Measurements from ENCODE around the gene KIF5A.

KIF5A gene

GRCh38 chr12:57528831-57529555, 20.9 kb upstream of the KIF5A start:
- Histone ChIP-seq H4K8ac (ENCODE audit: low read depth, low read length) (no peak overlapping the region), H2BK5ac (ENCODE audit: low read length) (no peak overlapping the region), H3K4me2 (ENCODE audit: insufficient read depth, low read length, poor library complexity, severe bottlenecking) (no peak overlapping the region), H2BK15ac (ENCODE audit: low read length) (no peak overlapping the region), H3K4me3 (ENCODE audit: low read length in 2 of 2) (no peak overlapping the region), H3K27ac (replicated peaks; ENCODE audit: low read length) (no peak overlapping the region), H3K4ac (ENCODE audit: low read length) (no peak overlapping the region), H3K18ac (ENCODE audit: low read length) (no peak overlapping the region), H3K36me3 (replicated peaks in 1 of 2; ENCODE audit: control insufficient read depth in 2 of 2, insufficient read depth in 2 of 2, low read length in 2 of 2) (peaks cover 52 to 95% of the 10 kb centered on the region in 2 donors), H2BK12ac (ENCODE audit: low read length) (no peak overlapping the region), H3K9ac (ENCODE audit: low read depth, low read length, poor library complexity) (no peak overlapping the region), H2AFZ (ENCODE audit: low read length) (no peak overlapping the region), H3K4me1 (ENCODE audit: control insufficient read depth in 2 of 2, insufficient read depth in 1 of 2, low read depth in 1 of 2, low read length in 2 of 2) (peaks cover 6 to 10% of the 10 kb centered on the region in 2 donors), H3K14ac (ENCODE audit: low read length) (no peak overlapping the region), H3K79me1 (ENCODE audit: low read depth, low read length) (peaks cover under 1% of the 10 kb centered on the region), H2BK120ac (ENCODE audit: low read depth, low read length) (no peak overlapping the region), H3K23ac (ENCODE audit: low read depth, low read length, poor library complexity) (no peak overlapping the region), H3K9me3 (replicated peaks in 1 of 2; ENCODE audit: control insufficient read depth in 2 of 2, insufficient read depth in 1 of 2, low read depth in 1 of 2, low read length in 2 of 2) (no peaks in the 10 kb centered on the region), H2AK5ac (ENCODE audit: low read depth, low read length) (no peak overlapping the region), H4K91ac (ENCODE audit: low read depth, low read length, poor library complexity) (no peak overlapping the region), H3K27me3 (ENCODE audit: control insufficient read depth in 3 of 3, insufficient read depth in 3 of 3, low read depth in 1 of 3, low read length in 3 of 3) (no peaks in the 10 kb centered on the region)
- WGBS, 2 donors (ENCODE audit: extremely low coverage in 2 of 2, insufficient read length in 2 of 2, insufficient replicate concordance in 1 of 2), result 100% methylated on average over 1 of the region's 10 CpGs; no CpG with 5 or more reads in 1 of the 2 donors
- DNase-seq (ENCODE audit: low spot score), result no peak

DNA sequence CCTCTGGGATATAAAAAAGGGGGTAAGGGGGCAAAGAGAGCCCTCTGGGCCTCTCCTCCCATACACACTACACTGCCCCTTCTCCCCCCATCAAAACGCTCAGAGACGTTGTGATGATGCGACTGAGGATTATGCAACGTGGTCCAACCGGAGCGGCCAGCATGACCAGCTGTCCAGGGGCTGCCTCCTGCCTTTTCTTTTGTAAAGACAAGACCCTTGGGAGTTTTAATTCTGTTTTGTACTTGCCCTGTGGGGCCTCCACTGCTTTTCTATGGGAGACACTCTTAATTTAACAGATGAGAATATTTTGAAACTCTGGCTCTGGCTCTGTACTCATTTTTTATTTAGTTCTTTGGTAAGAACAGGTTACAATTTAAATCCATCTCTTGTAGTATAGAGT, 20.0 kb upstream of the KIF5A start:
- H3K27me3 ChIP-seq (ENCODE audit: control insufficient read depth in 3 of 3, insufficient read depth in 3 of 3, low read depth in 1 of 3, low read length in 3 of 3), result no peaks in the 10 kb centered on the region
- no peak overlapping the region for H2AK5ac ChIP-seq (ENCODE audit: low read depth, low read length)
- peaks cover 0 to 5% of the 10 kb centered on the region in 2 donors for H3K4me1 ChIP-seq (ENCODE audit: control insufficient read depth in 2 of 2, insufficient read depth in 1 of 2, low read depth in 1 of 2, low read length in 2 of 2)
- peaks cover 54 to 95% of the 10 kb centered on the region in 2 donors for H3K36me3 ChIP-seq (replicated peaks in 1 of 2; ENCODE audit: control insufficient read depth in 2 of 2, insufficient read depth in 2 of 2, low read length in 2 of 2)
- no peak overlapping the region for H3K4ac ChIP-seq (ENCODE audit: low read length)
- no peak overlapping the region for H2BK120ac ChIP-seq (ENCODE audit: low read depth, low read length)
- H2AFZ ChIP-seq (ENCODE audit: low read length), result no peak overlapping the region
- H3K9ac ChIP-seq (ENCODE audit: low read depth, low read length, poor library complexity), result no peak overlapping the region
- no peak overlapping the region for H3K14ac ChIP-seq (ENCODE audit: low read length)
- no peak for DNase-seq (ENCODE audit: low spot score)
- no peaks in the 10 kb centered on the region for H3K9me3 ChIP-seq (replicated peaks in 1 of 2; ENCODE audit: control insufficient read depth in 2 of 2, insufficient read depth in 1 of 2, low read depth in 1 of 2, low read length in 2 of 2)
- no CpG with 5 or more reads among the region's 6 CpGs for WGBS, 2 donors (ENCODE audit: extremely low coverage in 2 of 2, insufficient read length in 2 of 2, insufficient replicate concordance in 1 of 2)
- no peak overlapping the region for H3K4me2 ChIP-seq (ENCODE audit: insufficient read depth, low read length, poor library complexity, severe bottlenecking)
- no peaks in the 10 kb centered on the region for H3K79me1 ChIP-seq (ENCODE audit: low read depth, low read length)
- no peak overlapping the region for H3K27ac ChIP-seq (replicated peaks; ENCODE audit: low read length)
- no peak overlapping the region for H2BK15ac ChIP-seq (ENCODE audit: low read length)
- no peak overlapping the region for H4K8ac ChIP-seq (ENCODE audit: low read depth, low read length)
- no peak overlapping the region for H2BK12ac ChIP-seq (ENCODE audit: low read length)
- no peak overlapping the region for H4K91ac ChIP-seq (ENCODE audit: low read depth, low read length, poor library complexity)
- H3K18ac ChIP-seq (ENCODE audit: low read length), result no peak overlapping the region
- H3K23ac ChIP-seq (ENCODE audit: low read depth, low read length, poor library complexity), result no peak overlapping the region
- no peak overlapping the region for H3K4me3 ChIP-seq (ENCODE audit: low read length in 2 of 2)
- no peak overlapping the region for H2BK5ac ChIP-seq (ENCODE audit: low read length)

DNA sequence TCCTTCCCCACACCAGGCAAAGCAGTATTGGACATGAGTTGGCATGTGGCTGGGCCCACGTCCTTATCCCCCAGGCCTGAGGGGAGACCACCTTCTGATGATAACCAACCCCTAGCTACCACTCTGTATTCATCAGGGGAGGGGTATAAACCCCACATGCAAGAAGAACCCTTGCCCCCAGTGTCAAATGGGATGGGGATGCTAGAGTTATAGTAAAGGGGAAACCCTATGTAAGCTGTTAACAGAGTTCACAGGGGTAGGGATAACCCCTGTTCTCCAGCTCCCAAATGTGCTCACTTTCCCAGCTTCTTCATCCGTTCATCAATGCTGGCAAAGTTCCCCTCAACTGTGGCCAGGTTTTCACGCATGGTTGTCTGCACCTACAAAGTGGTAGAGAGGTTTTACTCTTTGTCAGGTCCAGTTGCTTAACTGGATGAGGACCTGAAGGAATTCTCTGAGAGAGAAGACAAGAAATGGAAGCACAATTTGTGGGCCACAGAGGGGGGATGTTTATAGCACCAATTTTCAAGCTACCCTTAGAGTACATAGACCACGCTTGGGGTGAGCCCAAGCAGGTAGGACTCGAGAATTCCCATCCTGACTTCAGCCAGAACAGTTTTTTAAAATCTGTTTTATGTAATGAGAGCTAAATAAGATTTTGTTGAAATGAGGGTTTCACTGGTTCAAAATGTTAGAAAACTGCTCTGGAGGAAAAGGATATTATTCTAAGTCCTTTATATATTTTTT, 19.3 kb upstream of the KIF5A start:
- WGBS, 2 donors (ENCODE audit: extremely low coverage in 2 of 2, insufficient read length in 2 of 2, insufficient replicate concordance in 1 of 2), result no CpG with 5 or more reads among the region's 5 CpGs
- H3K27ac ChIP-seq (replicated peaks; ENCODE audit: low read length), result no peak overlapping the region
- H3K36me3 ChIP-seq (replicated peaks in 1 of 2; ENCODE audit: control insufficient read depth in 2 of 2, insufficient read depth in 2 of 2, low read length in 2 of 2), result peaks cover 60 to 96% of the 10 kb centered on the region in 2 donors

DNA sequence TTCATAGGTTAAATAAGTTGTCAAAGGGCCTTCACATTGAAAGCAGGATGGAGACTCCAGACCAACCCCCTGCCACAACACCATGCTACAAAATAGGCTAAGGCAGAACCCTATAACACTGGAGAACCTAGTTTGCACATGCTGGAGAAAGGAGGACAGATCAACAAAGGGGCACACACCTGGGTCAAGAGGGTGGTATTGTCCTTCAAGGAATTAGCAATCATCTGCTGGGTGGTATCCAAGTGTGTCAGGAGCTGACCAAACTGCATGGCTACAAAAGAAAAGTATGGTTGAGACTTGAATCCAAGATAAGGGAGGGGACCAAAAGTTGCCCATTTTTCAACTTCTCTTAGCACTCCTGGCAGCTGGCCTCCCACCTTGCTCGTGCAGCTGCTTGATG, 18.0 kb upstream of the KIF5A start:
- Histone ChIP-seq H3K79me1 (ENCODE audit: low read depth, low read length) (no peaks in the 10 kb centered on the region), H4K91ac (ENCODE audit: low read depth, low read length, poor library complexity) (no peak overlapping the region), H2BK15ac (ENCODE audit: low read length) (no peak overlapping the region), H3K9ac (ENCODE audit: low read depth, low read length, poor library complexity) (no peak overlapping the region), H3K27ac (replicated peaks; ENCODE audit: low read length) (no peak overlapping the region), H3K27me3 (ENCODE audit: control insufficient read depth in 3 of 3, insufficient read depth in 3 of 3, low read depth in 1 of 3, low read length in 3 of 3) (no peaks in the 10 kb centered on the region), H3K4me3 (ENCODE audit: low read length in 2 of 2) (no peak overlapping the region), H2BK120ac (ENCODE audit: low read depth, low read length) (no peak overlapping the region), H4K8ac (ENCODE audit: low read depth, low read length) (no peak overlapping the region), H2AFZ (ENCODE audit: low read length) (no peak overlapping the region), H3K4ac (ENCODE audit: low read length) (no peak overlapping the region), H2AK5ac (ENCODE audit: low read depth, low read length) (no peak overlapping the region), H3K4me1 (ENCODE audit: control insufficient read depth in 2 of 2, insufficient read depth in 1 of 2, low read depth in 1 of 2, low read length in 2 of 2) (no peaks in the 10 kb centered on the region), H2BK5ac (ENCODE audit: low read length) (no peak overlapping the region), H2BK12ac (ENCODE audit: low read length) (no peak overlapping the region), H3K23ac (ENCODE audit: low read depth, low read length, poor library complexity) (no peak overlapping the region), H3K36me3 (replicated peaks in 1 of 2; ENCODE audit: control insufficient read depth in 2 of 2, insufficient read depth in 2 of 2, low read length in 2 of 2) (peaks cover 55 to 97% of the 10 kb centered on the region in 2 donors), H3K4me2 (ENCODE audit: insufficient read depth, low read length, poor library complexity, severe bottlenecking) (no peak overlapping the region), H3K14ac (ENCODE audit: low read length) (no peak overlapping the region), H3K18ac (ENCODE audit: low read length) (no peak overlapping the region), H3K9me3 (replicated peaks in 1 of 2; ENCODE audit: control insufficient read depth in 2 of 2, insufficient read depth in 1 of 2, low read depth in 1 of 2, low read length in 2 of 2) (no peaks in the 10 kb centered on the region)
- DNase-seq (ENCODE audit: low spot score), result no peak
- WGBS, 2 donors (ENCODE audit: extremely low coverage in 2 of 2, insufficient read length in 2 of 2, insufficient replicate concordance in 1 of 2), result no CpG with 5 or more reads among the region's 1 CpG

More for the DNA sequence above, 19.3 kb upstream of the KIF5A start:
- Histone ChIP-seq H3K27me3 (ENCODE audit: control insufficient read depth in 3 of 3, insufficient read depth in 3 of 3, low read depth in 1 of 3, low read length in 3 of 3) (no peaks in the 10 kb centered on the region), H3K4me3 (ENCODE audit: low read length in 2 of 2) (no peak overlapping the region), H2AK5ac (ENCODE audit: low read depth, low read length) (no peak overlapping the region), H3K18ac (ENCODE audit: low read length) (no peak overlapping the region), H3K23ac (ENCODE audit: low read depth, low read length, poor library complexity) (no peak overlapping the region), H3K79me1 (ENCODE audit: low read depth, low read length) (no peaks in the 10 kb centered on the region), H3K14ac (ENCODE audit: low read length) (no peak overlapping the region), H4K8ac (ENCODE audit: low read depth, low read length) (no peak overlapping the region), H3K9me3 (replicated peaks in 1 of 2; ENCODE audit: control insufficient read depth in 2 of 2, insufficient read depth in 1 of 2, low read depth in 1 of 2, low read length in 2 of 2) (no peaks in the 10 kb centered on the region), H3K4ac (ENCODE audit: low read length) (no peak overlapping the region), H2BK12ac (ENCODE audit: low read length) (no peak overlapping the region), H2BK5ac (ENCODE audit: low read length) (no peak overlapping the region), H2BK15ac (ENCODE audit: low read length) (no peak overlapping the region), H4K91ac (ENCODE audit: low read depth, low read length, poor library complexity) (peak overlapping the region; percentile 61), H2AFZ (ENCODE audit: low read length) (no peak overlapping the region), H3K9ac (ENCODE audit: low read depth, low read length, poor library complexity) (no peak overlapping the region), H2BK120ac (ENCODE audit: low read depth, low read length) (no peak overlapping the region), H3K4me1 (ENCODE audit: control insufficient read depth in 2 of 2, insufficient read depth in 1 of 2, low read depth in 1 of 2, low read length in 2 of 2) (no peaks in the 10 kb centered on the region), H3K4me2 (ENCODE audit: insufficient read depth, low read length, poor library complexity, severe bottlenecking) (no peak overlapping the region)
- no peak for DNase-seq (ENCODE audit: low spot score)

Measured in neuronal stem cell (in vitro differentiated cells).